Nephron progenitor cell (in vitro differentiated cells): ENCODE data around the gene MAPK1.
"Not testable (repeated sequence)": the region's sequence is repeated elsewhere in the genome, so short reads cannot be mapped to it uniquely, and the experiment has no call there.

Experiments used
- DNase-seq: peaks from one replicate; pipeline ENCODE4 v3.0.0; 2021
- H3K27ac Mint-ChIP-seq: 2 replicates; pipeline ENCODE4 v1.8.0; 2021; ENCODE audit warnings: mild to moderate bottlenecking, moderate library complexity, mixed read lengths
- H3K27me3 Mint-ChIP-seq: 2 replicates; pipeline ENCODE4 v1.8.0; 2021; ENCODE audit warnings: mild to moderate bottlenecking, low read depth, mixed read lengths; ENCODE audit not compliant: poor library complexity
- H3K36me3 Mint-ChIP-seq: 2 replicates; pipeline ENCODE4 v1.8.0; 2021; ENCODE audit warnings: low read depth, mixed read lengths
- H3K4me1 Mint-ChIP-seq: 2 replicates; pipeline ENCODE4 v1.8.0; 2021; ENCODE audit warnings: mixed read lengths
- H3K4me3 Mint-ChIP-seq: 2 replicates; pipeline ENCODE4 v1.8.0; 2021; ENCODE audit warnings: mild to moderate bottlenecking, moderate library complexity, mixed read lengths
- H3K9me3 Mint-ChIP-seq: 2 replicates; pipeline ENCODE4 v1.8.0; 2021; ENCODE audit warnings: mild to moderate bottlenecking, moderate library complexity, mixed read lengths
- CTCF ChIP-seq: fragments of 200-600 bp; sonication (generic); IDR thresholded peaks from 2 replicates; pipeline ENCODE4 v1.5.0; 2021; ENCODE audit warnings: antibody characterized with exemption

The MAPK1 gene

GRCh38 chr22:21907638-21908522, 40.4 kb upstream of the MAPK1 start:
- Mint-ChIP-seq H3K27ac (no peak overlapping the region), H3K4me3 (no peak overlapping the region)
- TF ChIP-seq CTCF: no peak

GRCh38 chr22:21905234-21905633, 37.8 kb upstream of the MAPK1 start:
- H3K27me3 Mint-ChIP-seq, H3K4me3 Mint-ChIP-seq, H3K36me3 Mint-ChIP-seq, H3K27ac Mint-ChIP-seq, DNase-seq, H3K4me1 Mint-ChIP-seq, H3K9me3 Mint-ChIP-seq: not testable (repeated sequence)

More at GRCh38 chr22:21907638-21908522, 40.4 kb upstream of the MAPK1 start:
- Mint-ChIP-seq H3K4me1 (no peaks in the 10 kb centered on the region), H3K27me3 (peaks cover 8% of the 10 kb centered on the region), H3K36me3 (no peaks in the 10 kb centered on the region), H3K9me3 (no peaks in the 10 kb centered on the region)
- no peak for DNase-seq

GRCh38 chr22:21904250-21904789, 36.9 kb upstream of the MAPK1 start:
- Mint-ChIP-seq H3K27me3 (peaks cover 6% of the 10 kb centered on the region), H3K4me3 (no peak overlapping the region), H3K36me3 (no peaks in the 10 kb centered on the region), H3K4me1 (peaks cover 5% of the 10 kb centered on the region), H3K27ac (no peak overlapping the region), H3K9me3 (no peaks in the 10 kb centered on the region)
- TF ChIP-seq CTCF: no peak
- DNase-seq: no peak

GRCh38 chr22:21903283-21903682, 35.8 kb upstream of the MAPK1 start:
- peaks cover 5% of the 10 kb centered on the region for H3K4me1 Mint-ChIP-seq
- TF ChIP-seq CTCF: no peak
- H3K27ac Mint-ChIP-seq: no peak overlapping the region
- H3K27me3 Mint-ChIP-seq: no peaks in the 10 kb centered on the region
- no peak overlapping the region for H3K4me3 Mint-ChIP-seq
- no peaks in the 10 kb centered on the region for H3K9me3 Mint-ChIP-seq
- H3K36me3 Mint-ChIP-seq: no peaks in the 10 kb centered on the region
- DNase-seq: no peak

GRCh38 chr22:21902296-21903087, 35.0 kb upstream of the MAPK1 start:
- no peak overlapping the region for H3K27ac Mint-ChIP-seq
- no peak overlapping the region for H3K4me3 Mint-ChIP-seq
- H3K4me1 Mint-ChIP-seq: peaks cover 5% of the 10 kb centered on the region
- H3K36me3 Mint-ChIP-seq: no peaks in the 10 kb centered on the region
- H3K9me3 Mint-ChIP-seq: no peaks in the 10 kb centered on the region
- H3K27me3 Mint-ChIP-seq: no peaks in the 10 kb centered on the region
- no peak for DNase-seq
- TF ChIP-seq CTCF: no peak

- no peak overlapping the region for H3K4me3 Mint-ChIP-seq
- H3K9me3 Mint-ChIP-seq: peaks cover 3% of the 10 kb centered on the region
- H3K27ac Mint-ChIP-seq: no peak overlapping the region
- peaks cover 5% of the 10 kb centered on the region for H3K4me1 Mint-ChIP-seq
- no peaks in the 10 kb centered on the region for H3K36me3 Mint-ChIP-seq
- no peak for TF ChIP-seq CTCF
- no peak for DNase-seq
- peaks cover 5% of the 10 kb centered on the region for H3K27me3 Mint-ChIP-seq
Observed at GRCh38 chr22:21898354-21898896, 31.0 kb upstream of the MAPK1 start.
